Measurements from ENCODE around the gene ESF1.
"Not testable (repeated sequence)": the region's sequence is repeated elsewhere in the genome, so short reads cannot be mapped to it uniquely, and the experiment has no call there.

The ESF1 gene

DNA sequence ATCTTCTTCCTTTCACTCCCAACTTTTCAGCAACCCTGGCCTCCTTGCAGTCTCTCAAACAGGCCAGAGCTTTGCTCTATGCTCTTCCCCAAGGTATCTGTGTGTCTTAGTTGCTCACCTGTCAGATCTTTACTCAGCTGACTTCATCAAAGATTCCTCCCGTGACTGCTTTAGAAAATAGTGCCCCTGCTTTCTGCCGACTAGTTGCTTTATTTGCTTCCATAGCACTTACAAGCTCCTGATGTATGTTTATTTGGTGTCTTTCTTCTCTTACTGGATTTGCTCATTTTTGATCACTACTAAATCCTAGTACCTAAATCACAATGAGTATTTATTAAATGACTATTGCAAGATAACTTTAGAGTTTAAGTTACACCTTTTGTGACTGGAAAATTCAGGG, 6.0 kb upstream of the ESF1 start:
- DNase-seq (ENCODE audit: extremely low spot score, insufficient read length, low read depth) (no peak), FAIRE-seq (no peak)

- FAIRE-seq (peak; percentile 65), DNase-seq (ENCODE audit: extremely low spot score, insufficient read length, low read depth) (no peak)
These were observed 3.6 kb upstream of the ESF1 start for GRCh38 chr20:13788167-13788834.

- FAIRE-seq (no peak), DNase-seq (ENCODE audit: extremely low spot score, insufficient read length, low read depth) (no peak)
These were observed 1.6 kb upstream of the ESF1 start for GRCh38 chr20:13786143-13786828.

DNA sequence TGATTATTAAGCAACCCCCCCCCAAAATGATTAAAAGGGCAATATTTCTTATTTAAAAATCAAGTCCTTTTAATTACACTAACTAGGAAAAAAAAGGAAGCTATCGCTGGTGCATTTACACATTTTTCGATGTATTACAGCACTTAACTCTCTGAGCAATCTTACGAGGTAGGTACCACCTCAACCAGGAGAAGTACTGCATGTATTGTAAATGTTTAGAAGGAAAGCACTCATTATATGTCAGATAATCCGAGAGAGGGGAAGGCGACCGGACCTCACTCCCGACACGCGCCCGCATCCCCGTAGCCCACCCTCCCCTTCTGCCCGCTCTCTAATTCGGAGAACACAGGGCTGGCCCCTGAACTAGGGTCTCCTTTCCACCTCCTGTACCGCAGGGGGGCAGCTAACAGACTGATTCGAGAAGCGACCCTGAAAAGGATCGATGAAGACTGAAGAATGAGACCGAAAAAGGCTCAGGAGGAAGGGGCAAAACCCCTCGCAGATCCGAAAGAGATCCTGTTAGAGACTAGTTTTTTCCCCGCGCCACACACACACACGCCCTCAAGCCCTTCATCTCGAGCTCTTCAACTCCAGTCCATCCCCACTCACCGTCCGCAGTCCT, 337 bp downstream of the ESF1 start:
- DNase-seq (ENCODE audit: extremely low spot score, insufficient read length, low read depth) = no peak
- no peak for FAIRE-seq

GRCh38 chr20:13783528-13783927, 1.2 kb downstream of the ESF1 start:
- DNase-seq (ENCODE audit: extremely low spot score, insufficient read length, low read depth) (no peak), FAIRE-seq (no peak)

DNA sequence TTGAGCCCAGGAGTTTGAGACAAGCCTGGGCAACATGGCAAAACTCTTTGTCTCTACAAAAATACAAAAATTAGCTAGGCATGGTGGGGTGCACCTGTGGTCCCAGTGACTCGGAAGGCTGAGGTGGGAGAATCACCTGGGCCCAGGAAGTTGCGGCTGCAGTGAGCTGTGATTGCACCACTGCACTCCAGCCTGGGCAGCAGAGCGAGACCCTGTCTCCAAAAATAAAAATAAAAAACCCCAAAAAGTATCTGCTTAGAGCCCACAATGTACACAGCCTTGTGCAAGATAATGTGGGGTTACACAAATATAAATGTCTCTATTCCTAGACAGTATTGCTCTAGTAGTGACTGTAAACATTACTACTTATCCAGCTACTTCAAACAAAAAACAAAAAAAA, 5.9 kb downstream of the ESF1 start:
- DNase-seq (ENCODE audit: extremely low spot score, insufficient read length, low read depth) = no peak
- FAIRE-seq = no peak

DNA sequence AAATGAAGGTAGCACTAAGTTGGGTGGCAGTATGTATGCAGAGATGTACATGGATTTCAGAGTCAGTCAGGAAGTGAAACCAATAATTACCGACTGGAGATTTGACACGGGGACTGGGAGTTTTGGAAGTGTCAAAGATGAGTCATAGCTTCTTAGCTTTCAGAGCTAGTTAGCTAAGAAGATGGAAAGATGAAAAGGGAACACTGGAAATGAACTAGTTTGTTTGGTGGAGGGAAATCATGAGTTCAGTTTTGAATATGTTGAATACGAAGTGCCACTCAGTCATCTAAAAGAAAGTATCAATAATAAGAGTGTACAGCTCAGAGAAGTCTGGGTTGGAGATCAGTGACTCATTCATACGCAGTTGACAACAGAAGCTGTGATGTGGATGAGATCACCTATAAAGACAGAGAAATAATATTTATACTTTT, 7.5 kb downstream of the ESF1 start:
- FAIRE-seq (no peak), DNase-seq (ENCODE audit: extremely low spot score, insufficient read length, low read depth) (no peak)

GRCh38 chr20:13775867-13776266, 8.9 kb downstream of the ESF1 start:
- peak; percentile 5 for FAIRE-seq
- no peak for DNase-seq (ENCODE audit: extremely low spot score, insufficient read length, low read depth)

DNA sequence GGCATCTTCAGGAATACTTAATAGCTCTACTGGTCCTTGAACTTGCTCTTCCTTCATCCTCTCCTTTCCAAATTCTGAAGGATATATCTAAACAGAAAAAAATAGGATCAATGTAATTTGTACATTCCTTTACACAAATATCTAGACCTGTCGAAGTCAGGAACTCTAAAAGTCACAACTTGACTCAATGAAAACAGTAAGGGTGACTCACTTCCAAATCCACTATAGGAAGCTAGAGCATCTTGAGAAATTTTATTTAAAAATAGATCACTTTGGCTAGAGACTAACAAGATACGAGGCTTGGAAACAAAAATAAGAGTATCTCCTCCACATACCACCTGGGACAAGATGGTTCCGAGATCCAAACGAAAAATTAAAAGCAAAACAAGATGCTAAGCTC, 12.2 kb downstream of the ESF1 start:
- FAIRE-seq (no peak), DNase-seq (ENCODE audit: extremely low spot score, insufficient read length, low read depth) (no peak)

- FAIRE-seq (peak; percentile 70), DNase-seq (ENCODE audit: extremely low spot score, insufficient read length, low read depth) (no peak)
These were observed 12.8 kb downstream of the ESF1 start for GRCh38 chr20:13771853-13772453.

DNA sequence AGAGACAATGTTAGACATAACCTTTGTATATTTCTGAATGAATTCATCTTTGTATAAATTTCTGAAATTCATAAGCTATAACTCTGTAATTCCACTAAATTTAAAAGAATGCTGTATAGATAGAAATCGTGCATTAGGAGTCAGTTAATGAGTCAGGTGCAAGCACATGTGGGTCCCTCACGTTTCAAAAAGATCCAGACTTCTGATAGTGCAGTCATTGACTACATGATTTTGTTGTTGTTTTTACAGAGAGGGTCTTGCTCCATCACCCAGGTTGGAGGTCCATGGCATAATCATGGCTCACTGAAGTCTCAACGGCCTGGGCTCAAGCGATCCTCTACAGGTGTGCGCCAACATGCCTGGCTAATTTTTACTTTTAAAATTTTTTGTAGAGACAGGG, 14.6 kb downstream of the ESF1 start:
- no peak for DNase-seq (ENCODE audit: extremely low spot score, insufficient read length, low read depth)
- no peak for FAIRE-seq

DNA sequence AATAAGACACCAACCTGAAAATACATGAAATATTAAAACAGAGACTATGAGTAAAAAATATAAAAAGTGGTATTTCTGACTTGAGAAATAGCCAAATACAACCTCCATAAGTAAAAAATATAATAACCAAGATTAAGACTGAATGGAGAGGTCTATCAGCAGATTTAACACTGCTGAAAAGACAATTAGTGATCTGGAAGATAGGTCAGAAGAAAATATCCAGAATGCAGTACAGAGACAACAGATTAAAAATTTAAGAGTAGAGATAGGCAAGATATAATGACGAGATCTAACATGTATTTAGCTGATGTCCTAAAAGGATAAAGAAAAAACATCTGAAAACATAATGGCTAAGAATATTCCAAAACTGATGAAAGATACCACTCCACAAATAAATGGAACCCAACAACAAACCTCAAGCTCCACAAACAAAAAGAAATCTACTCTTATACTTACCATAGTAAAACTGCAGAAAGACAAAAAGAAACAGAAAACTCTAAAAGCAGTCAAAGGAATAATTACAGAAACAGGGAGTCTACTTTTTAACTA, 18.8 kb downstream of the ESF1 start:
- FAIRE-seq (no peak), DNase-seq (ENCODE audit: extremely low spot score, insufficient read length, low read depth) (no peak)

GRCh38 chr20:13765299-13765698, 19.4 kb downstream of the ESF1 start:
- DNase-seq (ENCODE audit: extremely low spot score, insufficient read length, low read depth) = no peak
- no peak for FAIRE-seq

- not testable (repeated sequence) for FAIRE-seq; DNase-seq (ENCODE audit: extremely low spot score, insufficient read length, low read depth)
These were observed 24.2 kb downstream of the ESF1 start for GRCh38 chr20:13760451-13760946.

- no peak for FAIRE-seq
- no peak for DNase-seq (ENCODE audit: extremely low spot score, insufficient read length, low read depth)
These were observed 25.8 kb downstream of the ESF1 start for GRCh38 chr20:13758884-13759283.

DNA sequence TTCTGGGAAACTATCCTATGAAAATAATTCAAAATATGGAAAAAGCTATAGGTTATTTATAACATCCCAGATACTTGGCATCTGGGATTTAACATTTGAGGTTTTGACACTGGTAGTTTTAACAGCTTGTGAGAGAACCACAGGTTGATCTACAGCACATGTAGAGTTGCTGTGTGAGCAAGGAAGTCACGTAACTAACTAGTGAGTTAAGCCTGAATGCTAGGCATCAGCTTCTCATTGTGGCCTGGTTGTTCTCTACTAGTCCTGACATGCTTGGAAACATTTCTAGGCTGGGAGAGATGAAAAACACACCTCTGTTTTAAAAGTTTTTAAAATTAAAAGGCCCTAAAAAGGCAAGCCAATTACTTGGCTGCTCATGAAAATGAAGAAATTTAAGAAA, 28.2 kb downstream of the ESF1 start:
- no peak for FAIRE-seq

GRCh38 chr20:13755809-13756208, 28.9 kb downstream of the ESF1 start:
- DNase-seq (ENCODE audit: extremely low spot score, insufficient read length, low read depth) = no peak
- no peak for FAIRE-seq

More for the DNA sequence above, 28.2 kb downstream of the ESF1 start:
- DNase-seq (ENCODE audit: extremely low spot score, insufficient read length, low read depth) = no peak

GRCh38 chr20:13753436-13754036, 31.2 kb downstream of the ESF1 start:
- DNase-seq (ENCODE audit: extremely low spot score, insufficient read length, low read depth) = no peak
- FAIRE-seq = no peak

DNA sequence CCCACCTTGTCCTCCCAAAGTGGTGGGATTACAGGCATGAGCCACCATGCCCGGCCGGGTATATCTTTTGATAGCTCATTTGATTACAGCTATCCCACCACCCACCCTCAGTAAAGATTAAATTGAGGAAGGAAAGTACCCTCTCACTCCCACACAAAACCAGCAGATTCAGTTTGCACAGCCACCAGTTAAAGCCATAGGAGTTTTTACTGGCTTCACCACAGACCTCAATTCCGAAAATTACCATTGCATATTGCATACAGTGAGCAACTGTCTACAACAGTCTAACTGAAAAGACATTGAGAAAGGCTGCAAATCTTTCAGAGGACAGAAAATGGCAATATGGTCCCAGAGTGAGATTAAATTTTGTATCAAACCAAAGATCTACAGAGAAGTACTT, 34.9 kb downstream of the ESF1 start:
- no peak for DNase-seq (ENCODE audit: extremely low spot score, insufficient read length, low read depth)

DNA sequence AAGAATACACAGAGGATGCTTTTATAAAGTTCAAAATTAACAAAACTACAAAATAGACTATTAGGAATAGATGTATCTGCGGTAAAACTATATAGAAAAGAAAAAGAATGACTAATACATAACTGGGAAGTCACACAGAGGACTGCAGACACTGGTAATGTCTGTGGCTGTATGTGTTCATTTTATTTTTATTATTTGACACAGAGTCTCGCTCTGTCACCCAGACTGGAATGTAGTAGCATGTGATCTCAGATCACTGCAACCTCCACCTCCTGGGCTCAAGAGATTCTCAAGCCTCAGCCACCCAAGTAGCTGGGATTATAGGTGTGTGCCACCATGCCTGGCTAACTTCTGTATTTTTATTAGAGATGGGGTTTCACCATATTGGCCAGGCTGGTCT, 38.9 kb downstream of the ESF1 start:
- no peak for DNase-seq (ENCODE audit: extremely low spot score, insufficient read length, low read depth)
- FAIRE-seq = no peak

More for the DNA sequence above, 34.9 kb downstream of the ESF1 start:
- FAIRE-seq = no peak
